Retinal pigment epithelial cell (primary cell): ENCODE data around the gene CPM.
"Not testable (repeated sequence)": the region's sequence is repeated elsewhere in the genome, so short reads cannot be mapped to it uniquely, and the experiment has no call there.

Experiments
- DNase-seq: peaks from one replicate; pipeline ENCODE4 v3.0.0-alpha.2; 2010; ENCODE audit warnings: low read depth
- H3K4me3 ChIP-seq: 2 replicates; pipeline ENCODE4 v1.5.1; 2011; ENCODE audit warnings: mild to moderate bottlenecking, low read length, control low read depth, moderate library complexity
- CTCF ChIP-seq: conservative IDR thresholded peaks from 2 replicates; pipeline ENCODE4 v1.5.1; 2011; ENCODE audit warnings: low read depth, low read length, control low read depth, inconsistent platforms

The CPM gene

GRCh38 chr12:68844788-68845695, 87.9 kb downstream of the CPM start:
- no peak overlapping the region for H3K4me3 ChIP-seq
- DNase-seq, result no peak
- no peak for TF ChIP-seq CTCF

- no peak for TF ChIP-seq CTCF
- no peak overlapping the region for H3K4me3 ChIP-seq
- DNase-seq, result no peak
Observed at GRCh38 chr12:68844318-68844745, 88.6 kb downstream of the CPM start.

- no peak overlapping the region for H3K4me3 ChIP-seq
- no peak for DNase-seq
- TF ChIP-seq CTCF, result no peak
Observed at GRCh38 chr12:68842784-68843567, 90.0 kb downstream of the CPM start.

GRCh38 chr12:68842123-68842522, 90.8 kb downstream of the CPM start:
- DNase-seq, result no peak
- H3K4me3 ChIP-seq, result no peak overlapping the region
- TF ChIP-seq CTCF, result no peak

- H3K4me3 ChIP-seq, result no peak overlapping the region
- no peak for TF ChIP-seq CTCF
- no peak for DNase-seq
Observed at GRCh38 chr12:68841717-68842116, 91.3 kb downstream of the CPM start.

GRCh38 chr12:68841175-68841574, 91.8 kb downstream of the CPM start:
- DNase-seq, H3K4me3 ChIP-seq: not testable (repeated sequence)

GRCh38 chr12:68839183-68840147, 93.5 kb downstream of the CPM start:
- DNase-seq, result no peak
- TF ChIP-seq CTCF, result no peak
- no peak overlapping the region for H3K4me3 ChIP-seq
